Calu3 (cell line): Measurements from ENCODE around the gene HNRNPR. TPM values are rescaled to one million over a fixed set of nuclear protein-coding genes. Genes with fewer than 3 reads are reported as not detected.
A peak's percentile ranks its signal among the peaks of the same experiment; 100 is the strongest.
"Not testable (repeated sequence)": the region's sequence is repeated elsewhere in the genome, so short reads cannot be mapped to it uniquely, and the experiment has no call there.

Experiments
- BruUV-seq: library from RNA; stranded (reverse); fragments of 400-500 nt; replicated peaks from 2 replicates; lab custom pipeline; 2021; lab: Mats Ljungman, UMichigan
- CTCF ChIA-PET: fragments of 300-600 bp; sonication (Branson Sonifier 250); formaldehyde crosslinking; loops from one replicate; lab custom pipeline; 2022; ENCODE audit warnings: antibody characterized with exemption; lab: Charles Lee
- DNase-seq: peaks from one replicate; pipeline ENCODE4 v3.0.0; 2022
- H3K27ac Mint-ChIP-seq: one replicate; pipeline ENCODE4 v1.8.0; 2022; ENCODE audit warnings: mixed read lengths; ENCODE audit not compliant: unreplicated experiment
- H3K27me3 Mint-ChIP-seq: one replicate; pipeline ENCODE4 v1.8.0; 2022; ENCODE audit warnings: mixed read lengths; ENCODE audit not compliant: unreplicated experiment
- H3K36me3 Mint-ChIP-seq: one replicate; pipeline ENCODE4 v1.8.0; 2022; ENCODE audit warnings: mild to moderate bottlenecking, moderate library complexity, mixed read lengths; ENCODE audit not compliant: insufficient read depth, unreplicated experiment
- H3K4me1 Mint-ChIP-seq: one replicate; pipeline ENCODE4 v1.8.0; 2022; ENCODE audit warnings: mild to moderate bottlenecking, low read depth, mixed read lengths; ENCODE audit not compliant: unreplicated experiment
- H3K4me3 Mint-ChIP-seq: one replicate; pipeline ENCODE4 v1.8.0; 2022; ENCODE audit warnings: mild to moderate bottlenecking, low read depth, moderate library complexity, mixed read lengths; ENCODE audit not compliant: unreplicated experiment
- H3K9me3 Mint-ChIP-seq: one replicate; pipeline ENCODE4 v1.8.0; 2022; ENCODE audit warnings: low read depth, mixed read lengths; ENCODE audit not compliant: unreplicated experiment
- CTCF ChIP-seq: fragments of 200-600 bp; IDR thresholded peaks from one replicate; pipeline ENCODE4 v1.8.0; 2022; ENCODE audit warnings: antibody characterized with exemption; ENCODE audit not compliant: unreplicated experiment
- intact Hi-C: fragments of 100-400 bp; cut with micrococcal nuclease; formaldehyde crosslinking; loops from one replicate; pipeline ENCODE4 v1.10.0; 2022; ENCODE audit not compliant: unreplicated experiment
- total RNA-seq: library from RNA; stranded (reverse); gene quantifications from 2 replicates; pipeline ENCODE4 v1.2.3, GENCODE V29; 2022

Gene HNRNPR
- total RNA-seq, 1 experiment from 2014 or later: 126 TPM

DNA sequence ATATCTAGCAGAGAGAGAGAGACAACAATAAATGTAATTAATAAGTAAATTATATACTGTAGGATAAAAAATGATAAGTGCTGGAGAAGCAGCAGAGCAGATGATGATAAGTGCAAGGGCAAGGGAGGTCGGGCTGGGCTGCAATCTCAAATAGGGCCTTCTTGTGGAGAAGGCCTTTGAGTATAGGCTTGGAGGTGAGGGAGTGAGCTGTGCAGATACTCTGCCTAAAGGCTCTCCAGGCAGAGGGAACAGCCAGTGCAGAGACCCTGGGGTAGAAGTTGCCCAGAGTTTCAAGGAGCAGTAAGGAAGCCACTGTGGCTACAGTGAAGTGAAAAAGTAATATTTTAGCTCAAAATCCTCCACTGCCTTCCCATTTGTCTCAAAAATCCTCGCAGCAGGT, 67.6 kb downstream of the HNRNPR start:
- no TSS peak for BruUV-seq
- intact Hi-C loops: no loop called here
- H3K4me3 Mint-ChIP-seq: no peak overlapping the region

DNA sequence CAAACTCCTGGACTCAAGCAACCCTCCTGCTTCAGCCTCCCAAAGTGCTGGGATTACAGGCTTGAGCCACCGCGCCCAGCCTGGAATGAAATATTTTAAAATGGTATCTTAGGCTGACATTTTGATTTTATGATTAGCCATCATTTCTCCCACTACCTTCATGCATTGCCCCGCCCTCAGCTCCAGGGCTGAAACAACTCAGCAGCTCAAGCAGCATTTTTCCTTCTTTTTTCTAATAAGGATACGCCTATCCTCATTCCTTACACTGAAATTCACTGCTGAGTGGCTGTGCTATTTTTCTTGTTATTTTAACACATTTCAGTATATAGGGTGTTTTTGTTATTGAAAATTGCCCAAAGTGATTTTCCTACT, 70.0 kb downstream of the HNRNPR start:
- H3K4me1 Mint-ChIP-seq: peaks cover 16% of the 10 kb centered on the region
- no TSS peak for BruUV-seq
- no peak overlapping the region for H3K4me3 Mint-ChIP-seq
- no peaks in the 10 kb centered on the region for H3K27me3 Mint-ChIP-seq
- no peaks in the 10 kb centered on the region for H3K9me3 Mint-ChIP-seq
- DNase-seq: no peak
- CTCF ChIA-PET: interaction anchor here (0.6 kb wide), 1 partner anchor 302 kb away, joined by 3 read pairs; no protein-coding TSS in a partner anchor
- H3K36me3 Mint-ChIP-seq: peaks cover 11% of the 10 kb centered on the region
- no peak overlapping the region for H3K27ac Mint-ChIP-seq
- no peak for TF ChIP-seq CTCF
- intact Hi-C loops: loop anchor here (5.0 kb wide), 1 partner anchor 52 kb away; no protein-coding TSS in a partner anchor

More for the DNA sequence above, 67.6 kb downstream of the HNRNPR start:
- TF ChIP-seq CTCF: no peak
- no peaks in the 10 kb centered on the region for H3K27me3 Mint-ChIP-seq
- CTCF ChIA-PET: interaction anchor here (0.5 kb wide), 1 partner anchor 260 kb away, joined by 3 read pairs; no protein-coding TSS in a partner anchor
- peaks cover 20% of the 10 kb centered on the region for H3K4me1 Mint-ChIP-seq
- H3K9me3 Mint-ChIP-seq: no peaks in the 10 kb centered on the region
- H3K36me3 Mint-ChIP-seq: peaks cover 16% of the 10 kb centered on the region
- DNase-seq: no peak
- no peak overlapping the region for H3K27ac Mint-ChIP-seq

DNA sequence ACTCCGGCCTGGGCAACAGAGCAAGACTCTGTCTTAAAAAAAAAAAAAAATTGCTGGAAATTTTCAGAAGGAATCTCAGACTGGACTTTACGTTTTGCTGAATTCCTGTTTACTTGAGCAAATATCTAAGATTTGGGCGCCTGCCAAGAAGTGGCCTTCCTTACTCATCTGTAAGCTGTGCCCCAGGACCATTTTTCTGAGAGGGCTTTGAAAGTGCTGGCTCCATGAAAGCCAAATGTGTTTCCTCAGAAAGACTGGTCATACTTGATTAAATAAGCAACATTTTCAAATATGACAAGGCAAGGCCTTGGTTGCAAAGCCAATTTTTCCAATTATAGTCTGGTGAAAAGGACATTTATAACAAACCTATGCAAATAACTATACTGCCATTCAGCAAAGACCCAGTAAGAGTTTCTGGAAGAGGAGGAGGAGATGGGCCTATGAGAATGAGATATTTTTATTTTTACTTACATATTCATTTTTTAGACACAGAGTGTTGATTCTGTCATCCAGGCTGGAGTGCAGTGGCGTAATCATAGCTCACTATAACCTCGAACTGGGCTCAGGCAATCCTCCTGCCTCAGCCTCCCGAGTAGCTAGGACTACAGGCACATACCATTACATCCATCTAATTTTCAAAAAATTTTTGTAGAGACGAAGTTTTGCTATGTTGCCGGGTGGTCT, 70.5 kb downstream of the HNRNPR start:
- H3K4me1 Mint-ChIP-seq: peaks cover 10% of the 10 kb centered on the region
- no peaks in the 10 kb centered on the region for H3K27me3 Mint-ChIP-seq
- peaks cover 6% of the 10 kb centered on the region for H3K36me3 Mint-ChIP-seq
- CTCF ChIA-PET: interaction anchor here (0.6 to 0.7 kb wide), 5 partner anchors 108 to 1937 kb away, joined by 3 to 5 read pairs (median 3); no protein-coding TSS in a partner anchor
- DNase-seq: peak; percentile 5
- no peak overlapping the region for H3K27ac Mint-ChIP-seq
- H3K4me3 Mint-ChIP-seq: no peak overlapping the region
- no TSS peak for BruUV-seq
- TF ChIP-seq CTCF: no peak
- H3K9me3 Mint-ChIP-seq: no peaks in the 10 kb centered on the region
- intact Hi-C loops: loop anchor here (5.0 kb wide), 1 partner anchor 51 kb away; no protein-coding TSS in a partner anchor

DNA sequence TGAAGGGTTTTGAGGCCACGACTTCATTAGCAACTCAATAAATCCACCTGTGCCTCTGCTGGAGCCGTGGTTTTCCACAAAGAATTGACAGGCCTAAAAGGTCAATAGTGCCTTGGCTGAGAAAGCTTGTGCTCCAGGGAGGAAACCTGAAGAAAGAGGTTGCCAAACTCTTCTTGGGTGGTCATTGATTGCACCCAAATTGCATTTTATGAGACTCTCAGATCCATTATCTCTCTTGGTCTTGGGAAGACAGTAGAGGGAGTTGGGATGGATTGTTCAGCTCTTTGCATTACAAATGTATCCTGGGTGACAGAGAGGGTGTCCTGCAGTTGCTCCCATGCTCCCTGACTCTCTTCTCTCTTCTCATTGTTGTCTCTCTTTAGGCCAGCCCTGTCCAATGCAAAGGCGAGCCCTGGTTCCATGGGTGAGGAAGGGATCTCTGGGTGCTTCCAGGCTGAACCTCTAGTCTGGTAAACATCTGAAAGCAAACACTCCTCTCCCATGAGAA, 80.7 kb downstream of the HNRNPR start:
- CTCF ChIA-PET: interaction anchor here (0.5 to 0.7 kb wide), 2 partner anchors 81 to 166 kb away, joined by 5 to 7 read pairs; partner anchors contain the start of gene HNRNPR
- intact Hi-C loops: no loop called here
- no TSS peak for BruUV-seq
- no peak for TF ChIP-seq CTCF
- no peaks in the 10 kb centered on the region for H3K4me1 Mint-ChIP-seq
- no peaks in the 10 kb centered on the region for H3K36me3 Mint-ChIP-seq
- no peaks in the 10 kb centered on the region for H3K9me3 Mint-ChIP-seq
- H3K4me3 Mint-ChIP-seq: no peak overlapping the region
- no peak for DNase-seq
- no peak overlapping the region for H3K27ac Mint-ChIP-seq
- no peaks in the 10 kb centered on the region for H3K27me3 Mint-ChIP-seq

GRCh38 chr1:23258082-23258481, 86.0 kb downstream of the HNRNPR start:
- H3K36me3 Mint-ChIP-seq, H3K9me3 Mint-ChIP-seq, H3K27ac Mint-ChIP-seq, CTCF ChIA-PET, DNase-seq, BruUV-seq, H3K27me3 Mint-ChIP-seq, H3K4me3 Mint-ChIP-seq, H3K4me1 Mint-ChIP-seq, intact Hi-C loops: not testable (repeated sequence)

- BruUV-seq, H3K27ac Mint-ChIP-seq, DNase-seq, H3K27me3 Mint-ChIP-seq, H3K36me3 Mint-ChIP-seq, H3K4me1 Mint-ChIP-seq, H3K9me3 Mint-ChIP-seq, intact Hi-C loops, CTCF ChIA-PET, H3K4me3 Mint-ChIP-seq: not testable (repeated sequence)
These were observed 86.7 kb downstream of the HNRNPR start for GRCh38 chr1:23257371-23257770.
